ENCODE measurements around the gene PLA2G4A. TPM values are rescaled to one million over a fixed set of nuclear protein-coding genes. Genes with fewer than 3 reads are reported as not detected.

The PLA2G4A gene
- total RNA-seq, 2 experiments from 2014 or later: not detected

GRCh38 chr1:186841599-186841998 is 12.8 kb downstream of the PLA2G4A start:
- ATAC-seq (ENCODE audit: poor library complexity) (no peak), DNase-seq (no peak)
- Histone ChIP-seq H3K27me3 (ENCODE audit: control insufficient read depth in 1 of 2, insufficient read depth in 2 of 2, low read length in 2 of 2) (no peaks in the 10 kb centered on the region), H3K36me3 (ENCODE audit: insufficient read depth, low read length) (no peaks in the 10 kb centered on the region), H3K27ac (ENCODE audit: low read depth in 1 of 2, low read length in 2 of 2) (no peak overlapping the region), H3K4me3 (ENCODE audit: low read length) (no peak overlapping the region), H3K4me1 (ENCODE audit: insufficient read depth, low read length) (no peaks in the 10 kb centered on the region), H3K9me3 (ENCODE audit: control insufficient read depth in 1 of 2, insufficient read depth in 1 of 2, low read length in 2 of 2) (no peaks in the 10 kb centered on the region)
- Mint-ChIP-seq H3K4me1 (ENCODE audit: low read depth) (no peaks in the 10 kb centered on the region), H3K27me3 (no peaks in the 10 kb centered on the region), H3K9me3 (no peaks in the 10 kb centered on the region), H3K4me3 (no peak overlapping the region), H3K36me3 (ENCODE audit: low read depth) (no peaks in the 10 kb centered on the region), H3K27ac (no peak overlapping the region)
- ChIA-PET POLR2A (no interaction called here), CTCF (no interaction called here)
- intact Hi-C loops (cut with DNase I, micrococcal nuclease): no loop called here
- no peak for TF ChIP-seq CTCF (IDR thresholded peaks at IDR 0.05)

GRCh38 chr1:186842547-186842946 is 13.8 kb downstream of the PLA2G4A start:
- H3K27me3 Mint-ChIP-seq: no peaks in the 10 kb centered on the region
- H3K4me3 ChIP-seq (ENCODE audit: low read length): no peak overlapping the region

GRCh38 chr1:186843226-186843625 is 14.5 kb downstream of the PLA2G4A start:
- DNase-seq (no peak), ATAC-seq (ENCODE audit: poor library complexity) (no peak)
- H3K4me1 ChIP-seq (ENCODE audit: insufficient read depth, low read length): no peaks in the 10 kb centered on the region
- no peaks in the 10 kb centered on the region for H3K36me3 ChIP-seq (ENCODE audit: insufficient read depth, low read length)
- no peaks in the 10 kb centered on the region for H3K9me3 Mint-ChIP-seq
- H3K27me3 ChIP-seq (ENCODE audit: control insufficient read depth in 1 of 2, insufficient read depth in 2 of 2, low read length in 2 of 2): no peaks in the 10 kb centered on the region
- H3K4me3 Mint-ChIP-seq: no peak overlapping the region
- H3K27me3 Mint-ChIP-seq: no peaks in the 10 kb centered on the region
- no peak overlapping the region for H3K27ac ChIP-seq (ENCODE audit: low read depth in 1 of 2, low read length in 2 of 2)
- H3K4me3 ChIP-seq (ENCODE audit: low read length): no peak overlapping the region
- no peak overlapping the region for H3K27ac Mint-ChIP-seq
- CTCF ChIA-PET: no interaction called here
- no peak for TF ChIP-seq CTCF (IDR thresholded peaks at IDR 0.05)
- intact Hi-C loops (cut with DNase I, micrococcal nuclease): no loop called here
- no peaks in the 10 kb centered on the region for H3K36me3 Mint-ChIP-seq (ENCODE audit: low read depth)
- H3K9me3 ChIP-seq (ENCODE audit: control insufficient read depth in 1 of 2, insufficient read depth in 1 of 2, low read length in 2 of 2): no peaks in the 10 kb centered on the region
- POLR2A ChIA-PET: no interaction called here
- no peaks in the 10 kb centered on the region for H3K4me1 Mint-ChIP-seq (ENCODE audit: low read depth)

More at GRCh38 chr1:186842547-186842946, 13.8 kb downstream of the PLA2G4A start:
- H3K4me1 Mint-ChIP-seq (ENCODE audit: low read depth): no peaks in the 10 kb centered on the region
- ATAC-seq (ENCODE audit: poor library complexity) (no peak), DNase-seq (no peak)
- H3K27ac Mint-ChIP-seq: no peak overlapping the region
- ChIA-PET POLR2A (no interaction called here), CTCF (no interaction called here)
- H3K4me1 ChIP-seq (ENCODE audit: insufficient read depth, low read length): no peaks in the 10 kb centered on the region
- no peaks in the 10 kb centered on the region for H3K27me3 ChIP-seq (ENCODE audit: control insufficient read depth in 1 of 2, insufficient read depth in 2 of 2, low read length in 2 of 2)
- no peaks in the 10 kb centered on the region for H3K9me3 Mint-ChIP-seq
- no peak overlapping the region for H3K27ac ChIP-seq (ENCODE audit: low read depth in 1 of 2, low read length in 2 of 2)
- H3K9me3 ChIP-seq (ENCODE audit: control insufficient read depth in 1 of 2, insufficient read depth in 1 of 2, low read length in 2 of 2): no peaks in the 10 kb centered on the region
- intact Hi-C loops (cut with DNase I, micrococcal nuclease): no loop called here
- H3K4me3 Mint-ChIP-seq: no peak overlapping the region
- no peaks in the 10 kb centered on the region for H3K36me3 ChIP-seq (ENCODE audit: insufficient read depth, low read length)
- no peaks in the 10 kb centered on the region for H3K36me3 Mint-ChIP-seq (ENCODE audit: low read depth)
- no peak for TF ChIP-seq CTCF (IDR thresholded peaks at IDR 0.05)

Measured in CD4-positive, alpha-beta T cell (primary cell).